ENCODE results near the gene HAL. TPM values are rescaled to one million over a fixed set of nuclear protein-coding genes. Genes with fewer than 3 reads are reported as not detected.

HAL gene
- polyA plus RNA-seq, 2 of the 4 experiments (the other 2 are of a cell fraction) = 0.22 to 0.43 TPM

- H3K4me1 ChIP-seq = no peaks in the 10 kb centered on the region
- FAIRE-seq (no peak), DNase-seq (ENCODE audit: low read depth in 1 of 2, low spot score in 1 of 2) (no peak), ATAC-seq (no peak)
- no peak for TF ChIP-seq CBX2 (IDR thresholded peaks at IDR 0.05; ENCODE audit: borderline replicate concordance, low read depth)
- no peak for TF ChIP-seq KDM1A (IDR thresholded peaks at IDR 0.05; ENCODE audit: low read depth)
- no peak for TF ChIP-seq MYC (IDR thresholded peaks at IDR 0.05; ENCODE audit: borderline replicate concordance, low read length)
- TF ChIP-seq ZNF302 (CRISPR knock-in tag; IDR thresholded peaks at IDR 0.05) = no peak
- TF ChIP-seq HOXA7 (CRISPR knock-in tag; IDR thresholded peaks at IDR 0.05) = no peak
- TF ChIP-seq HOXB5 (CRISPR knock-in tag; IDR thresholded peaks at IDR 0.05) = no peak
- TF ChIP-seq, protein P1, sequence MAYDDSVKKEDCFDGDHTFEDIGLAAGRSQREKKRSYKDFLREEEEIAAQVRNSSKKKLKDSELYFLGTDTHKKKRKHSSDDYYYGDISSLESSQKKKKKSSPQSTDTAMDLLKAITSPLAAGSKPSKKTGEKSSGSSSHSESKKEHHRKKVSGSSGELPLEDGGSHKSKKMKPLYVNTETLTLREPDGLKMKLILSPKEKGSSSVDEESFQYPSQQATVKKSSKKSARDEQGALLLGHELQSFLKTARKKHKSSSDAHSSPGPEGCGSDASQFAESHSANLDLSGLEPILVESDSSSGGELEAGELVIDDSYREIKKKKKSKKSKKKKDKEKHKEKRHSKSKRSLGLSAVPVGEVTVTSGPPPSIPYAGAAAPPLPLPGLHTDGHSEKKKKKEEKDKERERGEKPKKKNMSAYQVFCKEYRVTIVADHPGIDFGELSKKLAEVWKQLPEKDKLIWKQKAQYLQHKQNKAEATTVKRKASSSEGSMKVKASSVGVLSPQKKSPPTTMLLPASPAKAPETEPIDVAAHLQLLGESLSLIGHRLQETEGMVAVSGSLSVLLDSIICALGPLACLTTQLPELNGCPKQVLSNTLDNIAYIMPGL (CRISPR knock-in tag; IDR thresholded peaks at IDR 0.05; ENCODE audit: borderline replicate concordance) = no peak
- TF ChIP-seq CEBPB (IDR thresholded peaks at IDR 0.05) = no peak
- H3K4me3 ChIP-seq = no peak overlapping the region
- H3K27ac ChIP-seq = no peak overlapping the region
- ChIA-PET CTCF (interaction anchor here (0.9 to 3.2 kb wide), 4 partner anchors 39 to 560 kb away, joined by 3 to 16 read pairs (median 5); no protein-coding TSS in a partner anchor), POLR2A (interaction anchor here (6.5 kb wide), 1 partner anchor 14 kb away, joined by 28 read pairs; the partner anchor contains the start of genes AMDHD1 and CCDC38)
- H3K9me3 ChIP-seq = no peaks in the 10 kb centered on the region
- 89% methylated on average over 27 of the region's 27 CpGs for WGBS (ENCODE audit: missing lambda C conversion rate)
- H3K4me2 ChIP-seq = no peak overlapping the region
These were observed 39.5 kb downstream of the HAL start for GRCh38 chr12:95956557-95957145.

- Histone ChIP-seq H3K4me1 (no peaks in the 10 kb centered on the region), H3K4me2 (no peak overlapping the region), H3K27ac (no peak overlapping the region), H3K9me3 (no peaks in the 10 kb centered on the region), H3K4me3 (no peak overlapping the region)
- no peak for FAIRE-seq
- ChIA-PET POLR2A (interaction anchor here (6.5 kb wide), 1 partner anchor 13 kb away, joined by 28 read pairs; the partner anchor contains the start of genes AMDHD1 and CCDC38), CTCF (interaction anchor here (2.1 to 3.2 kb wide), 2 partner anchors 12 to 38 kb away, joined by 11 to 16 read pairs; partner anchors contain the start of genes AMDHD1 and CCDC38)
- no peak for ATAC-seq
- TF ChIP-seq NFE2L2 (conservative IDR thresholded peaks at IDR 0.05; ENCODE audit: low read length) (no peak), CBX8 (IDR thresholded peaks at IDR 0.05) (no peak), HOXB5 (CRISPR knock-in tag; IDR thresholded peaks at IDR 0.05) (no peak), TFCP2L1 (CRISPR knock-in tag; IDR thresholded peaks at IDR 0.05) (no peak), RARB (CRISPR knock-in tag; IDR thresholded peaks at IDR 0.05) (no peak), POLR2A (IDR thresholded peaks at IDR 0.05; ENCODE audit: low read length) (no peak), SMC3 (IDR thresholded peaks at IDR 0.05) (no peak), CTCF (IDR thresholded peaks at IDR 0.05) (no peak), RAD21 (conservative IDR thresholded peaks at IDR 0.05 in 1 of 2, IDR thresholded peaks at IDR 0.05 in 1 of 2) (no peak), NPAS2 (CRISPR knock-in tag; IDR thresholded peaks at IDR 0.05; ENCODE audit: borderline replicate concordance) (no peak), ZFP36 (IDR thresholded peaks at IDR 0.05; ENCODE audit: borderline replicate concordance, partially characterized antibody) (no peak), NR3C1 (IDR thresholded peaks at IDR 0.05) (no peak), FOSB (CRISPR knock-in tag; IDR thresholded peaks at IDR 0.05) (no peak), EHF (CRISPR knock-in tag; IDR thresholded peaks at IDR 0.05) (no peak)
- TF ChIP-seq, protein P2, sequence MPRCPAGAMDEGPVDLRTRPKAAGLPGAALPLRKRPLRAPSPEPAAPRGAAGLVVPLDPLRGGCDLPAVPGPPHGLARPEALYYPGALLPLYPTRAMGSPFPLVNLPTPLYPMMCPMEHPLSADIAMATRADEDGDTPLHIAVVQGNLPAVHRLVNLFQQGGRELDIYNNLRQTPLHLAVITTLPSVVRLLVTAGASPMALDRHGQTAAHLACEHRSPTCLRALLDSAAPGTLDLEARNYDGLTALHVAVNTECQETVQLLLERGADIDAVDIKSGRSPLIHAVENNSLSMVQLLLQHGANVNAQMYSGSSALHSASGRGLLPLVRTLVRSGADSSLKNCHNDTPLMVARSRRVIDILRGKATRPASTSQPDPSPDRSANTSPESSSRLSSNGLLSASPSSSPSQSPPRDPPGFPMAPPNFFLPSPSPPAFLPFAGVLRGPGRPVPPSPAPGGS (IDR thresholded peaks at IDR 0.05) = no peak
- TF ChIP-seq, protein P1 (CRISPR knock-in tag; IDR thresholded peaks at IDR 0.05; ENCODE audit: borderline replicate concordance) = no peak
- TF ChIP-seq, protein P3, sequence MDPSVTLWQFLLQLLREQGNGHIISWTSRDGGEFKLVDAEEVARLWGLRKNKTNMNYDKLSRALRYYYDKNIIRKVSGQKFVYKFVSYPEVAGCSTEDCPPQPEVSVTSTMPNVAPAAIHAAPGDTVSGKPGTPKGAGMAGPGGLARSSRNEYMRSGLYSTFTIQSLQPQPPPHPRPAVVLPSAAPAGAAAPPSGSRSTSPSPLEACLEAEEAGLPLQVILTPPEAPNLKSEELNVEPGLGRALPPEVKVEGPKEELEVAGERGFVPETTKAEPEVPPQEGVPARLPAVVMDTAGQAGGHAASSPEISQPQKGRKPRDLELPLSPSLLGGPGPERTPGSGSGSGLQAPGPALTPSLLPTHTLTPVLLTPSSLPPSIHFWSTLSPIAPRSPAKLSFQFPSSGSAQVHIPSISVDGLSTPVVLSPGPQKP (IDR thresholded peaks at IDR 0.05; ENCODE audit: low read depth, low read length) = no peak
- TF ChIP-seq, protein P4, sequence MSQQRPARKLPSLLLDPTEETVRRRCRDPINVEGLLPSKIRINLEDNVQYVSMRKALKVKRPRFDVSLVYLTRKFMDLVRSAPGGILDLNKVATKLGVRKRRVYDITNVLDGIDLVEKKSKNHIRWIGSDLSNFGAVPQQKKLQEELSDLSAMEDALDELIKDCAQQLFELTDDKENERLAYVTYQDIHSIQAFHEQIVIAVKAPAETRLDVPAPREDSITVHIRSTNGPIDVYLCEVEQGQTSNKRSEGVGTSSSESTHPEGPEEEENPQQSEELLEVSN (IDR thresholded peaks at IDR 0.05; ENCODE audit: borderline replicate concordance, low read depth) = no peak
- 79% methylated on average over 7 of the region's 7 CpGs for WGBS (ENCODE audit: missing lambda C conversion rate)
- DNase-seq (ENCODE audit: low read depth in 1 of 2, low spot score in 1 of 2) = no peak
These were observed 40.5 kb downstream of the HAL start for GRCh38 chr12:95955549-95956159.

Measured in A549 (cell line).